Right cardiac atrium (tissue), 5 donors: ENCODE results near the gene RTL1. TPM values are rescaled to one million over a fixed set of nuclear protein-coding genes. Genes with fewer than 3 reads are reported as not detected.
A peak's percentile ranks its signal among the peaks of the same experiment; 100 is the strongest.

ENCODE experiments used
- ATAC-seq, 2 donors: fragments of 200-7000 bp; cut with Tn5 transposase; one replicate each; pipeline versions ENCODE4 v1.8.0 to v1.9.1; 2020; ENCODE audit warnings: moderate library complexity in 2 of 2, mild to moderate bottlenecking in 1 of 2
- DNase-seq, 3 donors: peaks; one replicate each; pipeline ENCODE4 v3.0.0-alpha.2; 2020
- H3K27ac ChIP-seq: one replicate; pipeline ENCODE4 v1.5.1; 2013; ENCODE audit warnings: mild to moderate bottlenecking, low read length, control low read depth, moderate library complexity
- H3K27me3 ChIP-seq: one replicate; pipeline ENCODE4 v1.6.1; 2013; ENCODE audit not compliant: control insufficient read depth, insufficient read depth
- H3K4me1 ChIP-seq: one replicate; pipeline ENCODE4 v1.6.1; 2013; ENCODE audit warnings: low read length; ENCODE audit not compliant: control insufficient read depth, insufficient read depth
- H3K4me3 ChIP-seq: one replicate; pipeline ENCODE4 v1.5.1; 2013; ENCODE audit warnings: low read length, control low read depth
- H3K9me3 ChIP-seq: one replicate; pipeline ENCODE4 v1.6.1; 2013; ENCODE audit warnings: low read length; ENCODE audit not compliant: control insufficient read depth
- WGBS: extraction: QIAGEN DNeasy Blood & Tissue Kit; methylation state at CpG from one replicate; pipeline ENCODE4 v1.1.7; 2013; 5-methylcytosine and 5-hydroxymethylcytosine counted together
- intact Hi-C, 4 donors: fragments of 100-400 bp; cut with DNase I; formaldehyde crosslinking; loops; one replicate each; pipeline versions ENCODE4 v1.11.0 to v1.14.0; 2022 to 2023
- polyA plus RNA-seq: library from polyadenylated mRNA; stranded (reverse); fragments of 200-250 nt; gene quantifications from one replicate; pipeline ENCODE4 v1.2.3, GENCODE V29; 2013
- total RNA-seq, 4 donors: library from RNA; stranded (reverse); fragmentation: NEBNext Ultra II Directional; extraction: Animal tissue kit (Norgen Biotek cat#: 25700); gene quantifications; one replicate each; pipeline ENCODE4 v1.2.1, GENCODE V29; 2021
- donor health status: healthy with polysubstance abuse.
- donor health status: DM: no; HTN: yes; CAD: no.
- donor health status: DM: no; HTN: no; CAD: no.
- donor health status: DM: no; HTN: yes; CAD: no; lungs with severe emphysema.
- donor health status: DM: yes; HTN: yes; CAD: no.

Gene RTL1
- total and polyA plus RNA-seq, 5 donors = 0.05 TPM; not detected in 4

DNA sequence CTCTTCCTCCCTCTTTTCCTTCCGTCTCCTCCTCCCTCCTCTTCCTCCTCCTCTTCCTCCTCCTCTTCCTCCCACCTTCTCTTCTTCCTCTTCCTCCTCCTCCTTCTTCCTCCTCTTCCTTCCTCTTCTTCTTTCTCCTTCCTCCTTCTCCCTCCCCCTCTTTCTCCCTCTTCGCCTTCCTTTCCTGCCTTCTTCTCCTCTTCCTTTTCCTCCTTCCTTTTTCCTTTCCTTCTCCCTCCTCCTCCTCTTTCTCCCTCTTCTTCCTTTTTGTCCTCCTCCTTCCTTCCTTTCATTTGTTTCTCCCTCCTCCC lies 41.6 kb downstream of the RTL1 start:
- Histone ChIP-seq H3K27me3 (no peaks in the 10 kb centered on the region), H3K4me3 (no peak overlapping the region), H3K4me1 (no peaks in the 10 kb centered on the region), H3K9me3 (no peaks in the 10 kb centered on the region), H3K27ac (no peak overlapping the region)
- DNase-seq (no peak), ATAC-seq (no peak)
- intact Hi-C loops = no loop called here
- 78% methylated on average over 2 of the region's 2 CpGs for WGBS

DNA sequence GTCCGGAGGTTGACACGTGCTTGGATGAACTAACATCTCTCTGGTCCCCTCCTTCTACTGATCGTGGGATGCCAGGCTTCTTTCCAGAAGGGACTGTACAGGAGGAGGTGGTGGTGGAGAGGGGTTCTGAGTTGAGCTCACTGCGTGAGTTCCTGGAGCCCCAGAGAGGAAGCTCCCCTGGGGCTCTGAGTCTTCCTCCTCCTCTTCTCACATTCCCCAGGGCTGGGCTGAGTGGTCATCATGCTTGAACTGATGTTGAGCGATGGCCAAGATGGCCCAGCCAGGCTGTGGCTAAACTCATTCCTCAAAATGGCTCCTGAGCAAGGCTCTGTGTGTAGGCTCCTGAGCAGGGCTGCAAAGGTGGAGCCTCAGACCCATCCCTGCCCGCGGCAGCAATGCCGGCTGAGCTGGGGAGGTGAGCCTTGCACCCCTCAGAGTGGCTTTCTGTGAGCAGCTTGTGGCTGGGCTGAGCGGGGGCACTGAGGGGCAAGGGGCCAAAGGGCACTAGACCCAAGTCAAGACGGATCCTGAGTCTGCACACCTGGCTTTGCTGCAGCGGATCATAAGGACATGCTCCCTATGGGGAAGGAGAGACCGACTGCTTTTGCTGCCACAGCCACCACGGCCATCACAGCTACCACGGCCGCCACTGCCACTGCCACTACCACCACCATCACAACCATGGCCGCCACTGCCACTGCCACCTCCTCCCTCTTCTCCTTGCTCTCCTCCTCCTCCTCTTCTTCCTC lies 42.2 kb downstream of the RTL1 start:
- 91% methylated on average over 16 of the region's 16 CpGs for WGBS
- Histone ChIP-seq H3K27ac (no peak overlapping the region), H3K4me1 (no peaks in the 10 kb centered on the region), H3K4me3 (no peak overlapping the region), H3K9me3 (no peaks in the 10 kb centered on the region), H3K27me3 (no peaks in the 10 kb centered on the region)
- peak in 2 of 3 donors; percentile 5 to 25 for DNase-seq
- ATAC-seq = no peak
- intact Hi-C loops = no loop called here

DNA sequence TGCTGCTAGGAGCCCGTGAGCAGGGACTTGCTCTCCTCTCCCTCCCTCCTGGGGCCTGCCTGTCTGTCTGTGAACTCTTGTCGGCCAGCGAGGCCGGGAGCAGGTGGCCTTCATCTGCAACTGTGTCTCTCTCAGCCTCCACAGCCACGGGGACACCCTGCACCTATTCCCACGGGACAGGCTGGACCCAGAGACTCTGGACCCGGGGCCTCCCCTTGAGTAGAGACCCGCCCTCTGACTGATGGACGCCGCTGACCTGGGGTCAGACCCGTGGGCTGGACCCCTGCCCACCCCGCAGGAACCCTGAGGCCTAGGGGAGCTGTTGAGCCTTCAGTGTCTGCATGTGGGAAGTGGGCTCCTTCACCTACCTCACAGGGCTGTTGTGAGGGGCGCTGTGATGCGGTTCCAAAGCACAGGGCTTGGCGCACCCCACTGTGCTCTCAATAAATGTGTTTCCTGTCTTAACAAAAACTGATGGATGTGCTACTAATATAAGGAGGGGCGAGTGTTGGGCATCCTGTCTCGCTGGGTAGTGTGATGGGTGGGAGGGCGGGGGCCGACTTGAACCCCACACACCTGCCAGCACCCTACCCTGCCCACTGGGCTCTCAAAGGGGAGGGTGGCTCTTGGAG lies 42.9 kb downstream of the RTL1 start:
- DNase-seq (peak in 2 of 3 donors; percentile 8 to 17), ATAC-seq (no peak)
- no peaks in the 10 kb centered on the region for H3K27me3 ChIP-seq
- WGBS = 85% methylated on average over 19 of the region's 19 CpGs
- intact Hi-C loops = no loop called here
- H3K4me1 ChIP-seq = no peaks in the 10 kb centered on the region
- H3K27ac ChIP-seq = no peak overlapping the region
- no peak overlapping the region for H3K4me3 ChIP-seq
- H3K9me3 ChIP-seq = no peaks in the 10 kb centered on the region

DNA sequence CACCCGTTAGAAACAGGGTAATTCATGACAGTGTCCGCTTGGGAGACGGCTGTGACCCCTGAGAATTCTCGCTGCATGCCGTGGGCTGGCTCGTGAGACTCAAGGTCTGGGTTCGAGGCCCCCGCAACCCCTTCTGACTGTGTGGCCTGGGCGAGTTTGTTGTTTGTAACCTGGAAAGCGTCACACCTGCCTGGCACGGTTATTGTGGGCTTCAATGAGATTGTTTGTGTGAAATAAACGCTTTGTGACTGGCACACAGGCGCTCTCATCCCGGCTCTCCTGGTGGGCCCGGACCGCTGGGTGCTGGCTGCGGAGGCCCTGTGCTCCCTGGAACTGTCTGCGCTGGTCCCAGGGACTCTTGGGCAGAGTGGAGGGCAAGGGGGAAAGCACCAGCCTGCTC lies 43.7 kb downstream of the RTL1 start:
- 93% methylated on average over 18 of the region's 18 CpGs for WGBS
- Histone ChIP-seq H3K27me3 (no peaks in the 10 kb centered on the region), H3K9me3 (no peaks in the 10 kb centered on the region), H3K27ac (no peak overlapping the region), H3K4me3 (no peak overlapping the region), H3K4me1 (no peaks in the 10 kb centered on the region)
- intact Hi-C loops = no loop called here
- no peak for ATAC-seq
- DNase-seq = peak; percentile 8 to 31 (median 26)

DNA sequence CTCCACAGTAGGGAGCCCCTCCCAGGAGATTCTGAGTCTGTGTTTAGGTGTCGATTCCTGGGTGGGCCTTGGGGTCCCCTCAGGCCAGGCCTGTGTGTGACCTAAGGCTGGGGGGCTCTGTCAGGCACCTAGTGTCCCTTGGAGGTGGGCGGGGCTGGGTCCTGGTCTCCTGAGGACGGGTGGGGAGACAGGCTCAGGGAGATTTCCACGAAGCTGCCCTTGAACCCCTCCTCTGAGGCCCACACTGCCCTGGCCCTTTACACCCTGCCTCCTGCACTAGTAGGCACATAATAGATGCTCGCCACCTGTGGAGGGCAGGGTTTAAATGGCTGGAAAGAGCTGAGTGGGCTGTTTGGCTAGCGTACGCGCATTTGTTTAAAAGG lies 44.7 kb downstream of the RTL1 start:
- H3K27ac ChIP-seq = no peak overlapping the region
- DNase-seq (peak; percentile 9 to 33 (median 19)), ATAC-seq (no peak)
- H3K4me1 ChIP-seq = no peaks in the 10 kb centered on the region
- WGBS = 75% methylated on average over 8 of the region's 8 CpGs
- no peaks in the 10 kb centered on the region for H3K9me3 ChIP-seq
- intact Hi-C loops = no loop called here
- H3K27me3 ChIP-seq = no peaks in the 10 kb centered on the region
- H3K4me3 ChIP-seq = no peak overlapping the region

DNA sequence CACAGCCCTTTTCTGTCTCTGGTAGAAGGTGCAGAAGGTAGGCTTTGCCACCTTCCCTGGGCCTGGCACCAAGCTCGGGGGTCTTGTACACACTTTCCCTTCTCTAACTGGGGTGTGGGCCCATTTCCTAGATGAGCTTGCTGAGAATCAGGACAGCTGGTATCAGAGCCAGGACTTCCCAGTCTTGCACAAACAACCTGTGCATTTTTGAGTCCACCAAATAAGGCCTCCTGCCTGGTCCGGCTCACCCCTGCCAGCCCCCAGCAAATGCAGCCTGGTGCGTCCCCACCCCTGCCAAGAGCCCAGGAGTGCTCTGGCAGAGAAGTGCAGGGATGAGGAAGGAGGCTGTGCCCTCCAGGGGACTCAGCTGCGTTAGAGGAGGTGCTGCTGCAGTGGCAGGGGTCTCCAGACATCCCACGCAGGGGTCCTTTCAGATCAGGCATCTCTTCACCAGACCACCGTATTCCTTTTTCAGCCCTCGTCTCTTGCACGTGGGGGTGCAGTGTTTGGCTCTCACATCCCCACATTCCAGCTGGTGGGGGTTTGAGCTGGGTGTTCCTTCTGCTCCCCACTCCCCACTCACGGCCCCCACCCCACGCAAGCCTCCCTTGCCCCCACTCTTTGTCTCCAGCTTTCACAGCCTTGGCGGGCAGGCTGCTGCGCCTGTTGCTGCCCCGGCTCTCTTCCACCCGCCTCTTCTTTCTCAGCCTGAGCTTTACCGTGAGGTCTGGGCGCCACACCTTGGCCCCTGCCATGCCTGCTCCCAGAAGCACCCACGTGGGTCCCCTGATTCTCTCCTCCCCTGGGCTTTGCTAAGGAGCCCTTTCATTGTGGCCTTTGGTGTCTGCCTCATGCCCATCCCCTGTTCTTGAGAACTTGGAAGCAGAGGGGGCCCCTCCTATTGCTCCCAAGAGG lies 45.3 kb downstream of the RTL1 start:
- no peaks in the 10 kb centered on the region for H3K27me3 ChIP-seq
- no peak overlapping the region for H3K27ac ChIP-seq
- H3K9me3 ChIP-seq = no peaks in the 10 kb centered on the region
- intact Hi-C loops = no loop called here
- ATAC-seq (no peak), DNase-seq (peak; percentile 8 to 35 (median 20))
- no peak overlapping the region for H3K4me3 ChIP-seq
- WGBS = 75% methylated on average over 17 of the region's 17 CpGs
- no peaks in the 10 kb centered on the region for H3K4me1 ChIP-seq

DNA sequence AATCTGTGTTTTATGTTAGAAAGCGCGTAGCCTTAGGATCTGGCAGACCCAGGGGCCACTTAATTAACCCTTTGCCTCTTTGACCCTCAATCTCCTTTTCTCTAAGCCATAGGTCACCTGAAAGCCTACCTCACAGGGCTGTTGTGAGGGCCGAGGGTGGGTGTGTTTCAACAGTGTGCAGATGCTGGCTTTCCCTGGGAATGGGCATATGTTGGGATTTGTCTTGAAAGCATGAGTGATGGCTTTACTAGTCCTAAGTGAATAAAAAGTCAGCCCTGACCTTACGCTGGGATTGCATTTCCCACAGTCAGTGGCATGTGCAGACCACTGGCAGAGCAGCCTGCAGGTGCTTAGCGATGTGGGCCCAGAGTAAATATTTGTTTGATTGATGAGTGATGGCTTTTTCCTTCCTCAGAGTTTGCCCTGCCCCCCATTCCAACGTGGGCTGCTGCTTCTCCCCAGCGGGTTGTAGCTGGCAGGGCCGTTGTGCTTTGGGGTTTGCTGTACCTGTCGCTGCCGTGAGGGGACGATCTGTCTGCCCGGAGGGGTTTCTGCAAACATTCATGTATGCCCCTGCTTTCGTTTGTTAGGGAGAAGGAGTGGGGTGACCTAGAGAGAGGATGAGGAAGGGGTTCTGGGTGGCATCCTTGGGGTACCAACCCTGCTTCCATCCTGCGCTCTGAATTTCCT lies 46.1 kb downstream of the RTL1 start:
- WGBS = 73% methylated on average over 14 of the region's 14 CpGs
- Histone ChIP-seq H3K27ac (no peak overlapping the region), H3K9me3 (no peaks in the 10 kb centered on the region), H3K4me1 (no peaks in the 10 kb centered on the region), H3K4me3 (no peak overlapping the region), H3K27me3 (no peaks in the 10 kb centered on the region)
- DNase-seq (peak in 1 of 3 donors; percentile 10), ATAC-seq (no peak)
- intact Hi-C loops = no loop called here

DNA sequence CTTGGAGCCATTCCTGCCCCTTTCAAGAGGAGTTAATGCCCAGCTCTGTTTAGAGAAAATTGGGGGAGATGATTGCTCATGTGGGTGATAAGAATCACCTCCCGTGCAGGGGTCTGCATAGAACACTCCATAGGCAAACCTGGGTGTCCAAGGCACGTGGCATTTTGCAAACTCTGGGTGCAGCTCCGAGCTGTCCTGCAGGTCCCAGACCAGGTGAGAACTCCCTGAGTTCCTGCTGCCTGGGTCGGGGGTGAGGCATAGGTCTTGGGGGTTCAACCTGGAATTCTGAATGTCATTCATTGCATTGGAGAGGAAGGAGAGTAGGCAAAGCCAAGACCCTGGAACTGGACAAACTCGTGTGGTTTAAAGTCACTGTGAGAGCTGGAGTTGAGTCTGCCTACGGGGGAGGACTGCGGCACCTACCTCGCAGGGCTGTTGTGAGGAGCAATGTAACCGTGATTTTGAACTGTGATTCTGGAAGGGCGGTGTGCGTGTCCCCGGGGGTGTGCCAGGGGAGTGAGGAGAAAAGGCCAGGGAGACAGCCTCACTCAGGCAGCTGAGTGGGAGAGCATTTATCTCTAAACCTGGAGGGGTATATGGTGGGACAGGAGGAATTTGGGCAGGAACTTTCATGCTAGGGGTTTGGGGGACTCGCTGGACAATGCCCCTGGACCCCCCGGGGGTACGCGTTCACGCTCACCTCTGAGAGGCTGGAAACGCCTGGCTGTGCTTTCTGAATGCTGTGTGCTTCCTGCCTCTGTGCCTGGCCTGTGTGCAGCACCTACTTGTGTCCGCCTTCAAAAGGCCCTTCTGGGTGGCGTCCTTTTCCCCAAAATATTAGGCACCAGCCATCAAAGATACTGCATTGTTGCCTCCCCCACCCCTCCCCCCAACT lies 47.2 kb downstream of the RTL1 start:
- H3K4me3 ChIP-seq = no peak overlapping the region
- no peaks in the 10 kb centered on the region for H3K27me3 ChIP-seq
- DNase-seq (peak; percentile 3 to 30 (median 24)), ATAC-seq (no peak)
- WGBS = 83% methylated on average over 20 of the region's 20 CpGs
- intact Hi-C loops = no loop called here
- no peaks in the 10 kb centered on the region for H3K4me1 ChIP-seq
- H3K27ac ChIP-seq = no peak overlapping the region
- H3K9me3 ChIP-seq = no peaks in the 10 kb centered on the region

DNA sequence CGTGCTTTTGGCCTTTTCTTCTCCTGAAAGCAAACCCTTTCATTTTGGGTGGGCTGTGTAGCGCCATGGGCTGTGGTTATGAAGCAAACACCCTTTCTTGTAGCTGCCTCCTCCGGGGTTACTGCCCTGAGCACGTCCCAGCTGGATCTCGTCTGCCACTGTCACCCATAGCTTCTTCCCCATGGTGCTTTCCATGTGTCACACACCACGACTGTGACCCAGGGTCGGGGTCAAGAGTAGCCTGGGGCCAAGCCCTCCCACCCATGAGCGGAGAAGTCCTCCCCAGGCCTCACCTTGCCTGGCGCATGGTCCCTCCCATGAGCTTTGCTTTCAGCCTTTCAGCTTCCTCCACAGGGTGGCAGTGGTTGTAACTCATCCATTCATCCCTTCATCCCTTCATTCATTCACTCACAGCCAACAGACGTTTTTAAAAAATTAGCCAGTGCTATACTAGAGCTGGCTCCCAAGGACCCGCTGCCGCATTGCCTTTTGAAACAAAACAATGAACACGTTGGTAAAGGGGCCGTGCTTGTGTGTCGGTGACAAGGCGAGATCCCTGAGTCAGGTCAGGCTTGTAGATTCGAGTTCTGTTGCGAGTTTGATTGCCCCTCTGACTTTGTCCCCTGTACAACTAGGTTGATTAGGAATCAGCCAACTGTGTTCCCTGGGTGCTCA lies 48.1 kb downstream of the RTL1 start:
- intact Hi-C loops = no loop called here
- no peak for ATAC-seq
- peak in 2 of 3 donors; percentile 8 to 13 for DNase-seq

DNA sequence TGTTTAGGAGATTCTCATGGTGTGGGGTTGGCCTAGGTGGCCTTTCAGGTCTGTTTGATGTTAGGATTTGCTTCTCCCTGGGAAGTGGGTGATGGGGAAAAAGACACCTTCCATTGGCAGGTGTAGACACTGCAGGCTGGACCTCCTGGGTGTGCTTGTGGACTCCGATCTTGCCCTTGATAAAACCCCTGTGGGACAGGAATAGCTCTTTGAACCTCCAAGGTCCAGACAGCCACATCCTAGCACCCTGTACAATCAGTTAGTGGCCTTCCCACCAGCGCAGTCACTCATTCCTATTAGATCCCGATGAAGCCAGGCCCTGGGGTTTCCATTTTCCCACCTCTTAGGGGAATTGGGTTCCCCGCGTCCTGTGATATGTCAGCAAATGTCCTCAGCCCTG lies 49.1 kb downstream of the RTL1 start:
- intact Hi-C loops = no loop called here
- Histone ChIP-seq H3K4me1 (no peaks in the 10 kb centered on the region), H3K27me3 (no peaks in the 10 kb centered on the region), H3K9me3 (no peaks in the 10 kb centered on the region), H3K4me3 (no peak overlapping the region), H3K27ac (no peak overlapping the region)
- peak in 1 of 3 donors; percentile 20 for DNase-seq
- 93% methylated on average over 5 of the region's 5 CpGs for WGBS
- ATAC-seq = no peak

More for the DNA sequence above, 48.1 kb downstream of the RTL1 start:
- Histone ChIP-seq H3K27ac (no peak overlapping the region), H3K9me3 (no peaks in the 10 kb centered on the region), H3K4me1 (no peaks in the 10 kb centered on the region), H3K27me3 (no peaks in the 10 kb centered on the region), H3K4me3 (no peak overlapping the region)
- 79% methylated on average over 18 of the region's 18 CpGs for WGBS
